Measurements from ENCODE around the gene CSNK1G2. TPM values are rescaled to one million over a fixed set of nuclear protein-coding genes. Genes with fewer than 3 reads are reported as not detected.
"Not testable (repeated sequence)": the region's sequence is repeated elsewhere in the genome, so short reads cannot be mapped to it uniquely, and the experiment has no call there.

The CSNK1G2 gene
- total and polyA plus RNA-seq, 8 donors = 30.2 to 210 (median 65.3) TPM

GRCh38 chr19:1984357-1984756 lies 43.4 kb downstream of the CSNK1G2 start:
- WGBS, 5 donors = 91 to 96% (median 95%) methylated on average over 10 of the region's 10 CpGs
- TF ChIP-seq EP300 (IDR thresholded peaks at IDR 0.05) (no peak), POLR2A (IDR thresholded peaks at IDR 0.05) (no peak)
- no peak for DNase-seq

GRCh38 chr19:1985588-1986356 lies 44.8 kb downstream of the CSNK1G2 start:
- H3K27ac ChIP-seq = no peak overlapping the region
- 56 to 70% (median 66%) methylated on average over 25 to 44 of the region's 44 CpGs for WGBS, 5 donors
- H3K4me1 ChIP-seq = peaks cover 0 to 12% (median 0%) of the 10 kb centered on the region in 4 donors
- H3K9me3 ChIP-seq = no peaks in the 10 kb centered on the region
- intact Hi-C loops (cut with DNase I; ENCODE audit: low total_unique reads) = no loop called here
- peak; percentile 36 to 79 for DNase-seq
- no peak overlapping the region for H3K4me3 ChIP-seq
- no peaks in the 10 kb centered on the region for H3K27me3 ChIP-seq
- peaks cover 72 to 98% (median 95%) of the 10 kb centered on the region in 4 donors for H3K36me3 ChIP-seq
- peak in 1 of 3 donors; percentile 44 for TF ChIP-seq POLR2AphosphoS5 (IDR thresholded peaks at IDR 0.05)
- TF ChIP-seq CTCF (IDR thresholded peaks at IDR 0.05) = no peak
- TF ChIP-seq EP300 (IDR thresholded peaks at IDR 0.05) = no peak
- no peak for TF ChIP-seq POLR2A (IDR thresholded peaks at IDR 0.05)

More at GRCh38 chr19:1984357-1984756, 43.4 kb downstream of the CSNK1G2 start:
- Histone ChIP-seq H3K4me3 (no peak overlapping the region), H3K27me3 (no peaks in the 10 kb centered on the region), H3K9me3 (no peaks in the 10 kb centered on the region), H3K4me1 (peaks cover 0 to 12% (median 0%) of the 10 kb centered on the region in 4 donors), H3K36me3 (peaks cover 72 to 98% (median 95%) of the 10 kb centered on the region in 4 donors), H3K27ac (no peak overlapping the region)
- intact Hi-C loops (cut with DNase I; ENCODE audit: low total_unique reads) = no loop called here

DNA sequence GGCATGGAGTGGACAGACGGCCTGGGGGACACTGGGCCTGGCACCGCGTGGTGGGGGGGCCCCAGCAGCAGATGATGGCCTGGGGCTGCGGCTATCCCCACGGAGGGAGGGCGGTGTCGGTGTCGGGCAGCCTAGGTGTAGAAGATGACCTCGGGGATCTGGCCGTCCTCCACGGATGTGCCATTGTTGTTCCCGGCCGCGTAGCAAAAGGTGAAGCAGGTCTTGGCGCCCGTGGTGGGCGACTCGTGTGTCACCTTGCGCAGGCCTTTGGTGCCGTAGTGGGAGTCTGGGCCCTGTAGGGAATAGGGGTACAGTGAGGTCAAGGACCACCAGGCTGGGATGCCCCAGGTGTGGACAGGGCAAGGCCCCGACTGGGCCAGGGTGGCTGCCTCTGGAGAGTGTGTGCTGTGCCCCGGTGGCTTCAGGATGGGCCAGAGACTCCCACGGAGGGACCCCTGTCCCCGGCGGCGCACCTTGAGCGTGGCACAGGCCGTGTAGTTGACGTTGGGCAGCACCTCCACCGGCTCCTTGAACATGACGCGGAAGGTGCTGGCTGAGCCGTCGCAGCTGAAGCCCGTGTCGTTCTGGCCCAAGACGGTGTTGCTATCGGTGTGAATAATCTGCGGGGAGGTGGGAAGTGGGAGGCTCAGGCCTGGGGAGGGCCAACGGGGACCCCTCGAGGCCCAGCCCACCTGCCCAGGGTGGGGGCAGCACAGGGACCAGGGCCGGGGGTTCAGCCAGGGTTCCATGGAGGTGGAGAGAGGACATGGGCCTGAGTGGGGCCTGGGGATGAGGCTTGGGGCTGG lies 45.6 kb downstream of the CSNK1G2 start:
- H3K9me3 ChIP-seq = no peaks in the 10 kb centered on the region
- DNase-seq = no peak
- peaks cover 71 to 98% (median 95%) of the 10 kb centered on the region in 4 donors for H3K36me3 ChIP-seq
- intact Hi-C loops (cut with DNase I; ENCODE audit: low total_unique reads) = no loop called here
- H3K4me1 ChIP-seq = peaks cover 0 to 12% (median 0%) of the 10 kb centered on the region in 4 donors
- H3K4me3 ChIP-seq = no peak overlapping the region
- H3K27ac ChIP-seq = no peak overlapping the region
- H3K27me3 ChIP-seq = no peaks in the 10 kb centered on the region
- TF ChIP-seq POLR2A (IDR thresholded peaks at IDR 0.05) (no peak), CTCF (IDR thresholded peaks at IDR 0.05) (no peak), EP300 (IDR thresholded peaks at IDR 0.05) (no peak), POLR2AphosphoS5 (IDR thresholded peaks at IDR 0.05) (no peak)
- WGBS, 5 donors = 89 to 93% (median 91%) methylated on average over 23 to 42 of the region's 42 CpGs

DNA sequence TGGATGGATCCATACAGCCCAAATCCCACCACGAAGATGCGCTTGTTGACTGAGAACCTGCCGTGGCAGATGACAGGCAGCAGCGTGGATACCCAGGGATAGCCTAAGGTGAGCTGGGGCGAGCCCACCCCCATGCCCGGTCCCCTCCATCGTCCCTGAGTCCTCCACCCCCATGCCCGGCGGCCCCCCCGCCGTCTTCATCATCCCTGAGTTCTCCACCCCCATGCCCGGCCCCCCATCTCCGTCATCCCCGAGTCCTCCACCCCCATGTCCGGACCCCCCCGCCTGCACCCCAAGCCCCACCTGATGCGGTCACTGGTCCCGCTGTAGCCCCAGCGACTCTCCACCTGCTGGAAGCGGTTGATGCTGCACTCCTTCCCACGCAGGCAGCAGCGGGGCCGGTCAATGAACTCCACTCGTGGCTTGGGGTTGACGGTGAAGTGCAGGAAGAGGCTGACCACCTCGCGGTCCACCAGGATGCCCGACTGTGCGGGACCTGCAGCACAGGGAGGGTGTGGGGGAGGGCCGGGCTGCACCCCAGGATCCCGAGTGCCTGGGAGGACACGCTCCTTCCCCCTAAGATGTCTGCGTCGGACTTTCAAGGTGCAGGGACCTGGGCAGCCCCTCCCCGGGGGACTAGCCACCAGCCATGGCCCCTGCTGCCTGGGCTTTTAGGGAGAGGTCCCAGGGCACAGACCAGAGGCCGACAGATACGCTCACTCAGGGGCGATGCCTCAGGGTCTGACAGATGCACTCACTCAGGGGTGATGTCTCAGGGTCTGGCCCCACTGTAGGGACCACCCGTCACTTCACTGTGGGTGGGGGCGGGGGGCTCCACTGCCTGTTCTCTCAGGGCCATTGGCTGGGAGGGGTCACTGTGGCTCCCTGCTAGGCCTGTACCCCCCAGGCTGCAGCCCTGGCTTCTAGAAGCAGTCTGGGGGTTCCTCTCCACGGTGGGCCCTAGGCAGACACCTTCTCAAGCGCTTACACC lies 46.5 kb downstream of the CSNK1G2 start:
- no peak for TF ChIP-seq POLR2A (IDR thresholded peaks at IDR 0.05)
- no peak for TF ChIP-seq POLR2AphosphoS5 (IDR thresholded peaks at IDR 0.05)
- TF ChIP-seq CTCF (IDR thresholded peaks at IDR 0.05) = no peak
- no peak for TF ChIP-seq EP300 (IDR thresholded peaks at IDR 0.05)
- peaks cover 0 to 12% (median 0%) of the 10 kb centered on the region in 4 donors for H3K4me1 ChIP-seq
- H3K27ac ChIP-seq = no peak overlapping the region
- peaks cover 69 to 97% (median 93%) of the 10 kb centered on the region in 4 donors for H3K36me3 ChIP-seq
- no peak for DNase-seq
- 81 to 91% (median 88%) methylated on average over 22 to 42 of the region's 42 CpGs for WGBS, 5 donors
- no peaks in the 10 kb centered on the region for H3K27me3 ChIP-seq
- no peak overlapping the region for H3K4me3 ChIP-seq
- intact Hi-C loops (cut with DNase I; ENCODE audit: low total_unique reads) = no loop called here
- H3K9me3 ChIP-seq = no peaks in the 10 kb centered on the region

DNA sequence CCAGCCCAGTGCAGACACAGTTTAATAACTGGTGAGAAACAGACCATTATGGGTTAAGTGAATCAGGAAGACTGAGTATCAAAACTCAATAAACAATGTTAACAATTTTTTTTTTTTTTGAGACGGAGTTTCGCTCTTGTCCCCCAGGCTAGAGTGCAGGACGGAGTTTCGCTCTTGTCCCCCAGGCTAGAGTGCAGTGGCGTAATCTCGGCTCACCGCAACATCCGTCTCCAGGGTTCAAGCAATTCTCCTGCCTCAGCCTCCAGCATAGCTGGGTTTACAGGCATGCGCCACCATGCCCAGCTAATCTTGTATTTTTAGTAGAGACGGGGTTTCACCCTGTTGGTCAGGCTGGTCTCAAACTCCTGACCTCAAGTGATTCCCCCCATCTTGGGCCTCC lies 47.5 kb downstream of the CSNK1G2 start:
- intact Hi-C loops (cut with DNase I; ENCODE audit: low total_unique reads); DNase-seq; H3K27ac ChIP-seq; H3K9me3 ChIP-seq; H3K4me3 ChIP-seq; H3K27me3 ChIP-seq: not testable (repeated sequence)
- WGBS, 5 donors = 73 to 82% (median 78%) methylated on average over 9 to 10 of the region's 10 CpGs
- Histone ChIP-seq H3K36me3 (peaks cover 69 to 99% (median 95%) of the 10 kb centered on the region in 4 donors), H3K4me1 (peaks cover 0 to 12% (median 0%) of the 10 kb centered on the region in 4 donors)
